Endothelial cell of umbilical vein (primary cell): ENCODE measurements around the gene PAK4. TPM values are rescaled to one million over a fixed set of nuclear protein-coding genes. Genes with fewer than 3 reads are reported as not detected.

Source experiments
- BruUV-seq: library from RNA; stranded (reverse); fragments of 400-500 nt; replicated peaks from 2 replicates; lab custom pipeline; 2021; lab: Mats Ljungman, UMichigan
- CTCF ChIA-PET: fragments of 300-600, 350-600 bp; sonication (Branson Sonifier 250); formaldehyde crosslinking; loops from one replicate; lab custom pipeline; 2021; ENCODE audit warnings: antibody characterized with exemption, inconsistent platforms; lab: Charles Lee
- POLR2A ChIA-PET: fragments of 300-600, 350-600 bp; sonication (Branson Sonifier 250); formaldehyde crosslinking; loops from one replicate; lab custom pipeline; 2021; ENCODE audit warnings: antibody characterized with exemption, inconsistent platforms; lab: Charles Lee
- DNase-seq: peaks from one replicate; pipeline ENCODE4 v3.0.0-alpha.2; 2011; ENCODE audit warnings: low read depth, low spot score
- FAIRE-seq: peaks from 2 replicates; lab custom pipeline; 2011; peaks lifted over from hg19 to GRCh38; lab: Jason Lieb, UNC
- H2AFZ ChIP-seq: 2 replicates; pipeline ENCODE4 v1.6.0; 2012; ENCODE audit warnings: low read depth, low read length, control low read depth, inconsistent platforms
- H3K27ac ChIP-seq: 2 replicates; pipeline ENCODE4 v1.5.1; 2011; ENCODE audit warnings: low read depth, mild to moderate bottlenecking, control low read depth, low read length, moderate library complexity; ENCODE audit not compliant: insufficient read depth
- H3K27me3 ChIP-seq, 2 experiments: 2 replicates each; pipeline versions ENCODE4 v1.6.0 to v1.6.1; 2011; ENCODE audit warnings: low read length in 2 of 2, mixed read lengths in 1 of 2; ENCODE audit not compliant: control insufficient read depth in 2 of 2, insufficient read depth in 2 of 2
- H3K36me3 ChIP-seq, 2 experiments: 2 replicates in 1 of 2; 3 replicates in 1 of 2; pipeline ENCODE4 v1.5.1; 2011; ENCODE audit warnings: low read length in 2 of 2, mild to moderate bottlenecking in 1 of 2, moderate library complexity in 1 of 2; ENCODE audit not compliant: control insufficient read depth in 2 of 2, insufficient read depth in 2 of 2; ENCODE audit errors: extremely low read depth in 1 of 2
- H3K4me1 ChIP-seq: 3 replicates; pipeline ENCODE4 v1.5.1; 2011; ENCODE audit warnings: mild to moderate bottlenecking, low read length; ENCODE audit not compliant: control insufficient read depth, insufficient read depth; ENCODE audit errors: extremely low read depth
- H3K4me2 ChIP-seq: 2 replicates; pipeline ENCODE4 v1.6.1; 2011; ENCODE audit warnings: low read length, control low read depth, mixed read lengths; ENCODE audit not compliant: insufficient read depth
- H3K4me3 ChIP-seq, 3 experiments: fragments of 200-600 bp in 1 of 3; sonication (generic), shearing (Covaris generic) in 1 of 3; replicated peaks in 1 of 3; 2 replicates each; pipeline ENCODE4 v1.5.1; 2011 to 2016; ENCODE audit warnings: control low read depth in 3 of 3, low read length in 3 of 3, mild to moderate bottlenecking in 2 of 3, inconsistent platforms in 1 of 3, low read depth in 1 of 3, moderate library complexity in 1 of 3; ENCODE audit not compliant: insufficient read depth in 1 of 3
- H3K79me2 ChIP-seq: 2 replicates; pipeline ENCODE4 v1.6.0; 2012; ENCODE audit warnings: low read length, inconsistent platforms; ENCODE audit not compliant: control insufficient read depth, insufficient read depth
- H3K9ac ChIP-seq: replicated peaks from 2 replicates; pipeline ENCODE3; 2011; ENCODE audit warnings: low read length, control low read depth; ENCODE audit not compliant: insufficient read depth; ENCODE audit errors: extremely low read depth
- H3K9me1 ChIP-seq: replicated peaks from 3 replicates; pipeline ENCODE4 v1.6.0; 2011; ENCODE audit warnings: mild to moderate bottlenecking, low read length; ENCODE audit not compliant: control insufficient read depth, insufficient read depth; ENCODE audit errors: extremely low read depth
- H3K9me3 ChIP-seq: replicated peaks from 2 replicates; pipeline ENCODE4 v1.5.1; 2012; ENCODE audit warnings: low read length, inconsistent platforms; ENCODE audit not compliant: control insufficient read depth, insufficient read depth
- H4K20me1 ChIP-seq: replicated peaks from 2 replicates; pipeline ENCODE3; 2011; ENCODE audit warnings: mild to moderate bottlenecking, low read length; ENCODE audit not compliant: control insufficient read depth, insufficient read depth; ENCODE audit errors: extremely low read depth
- EZH2 ChIP-seq: IDR thresholded peaks from 2 replicates; pipeline ENCODE4 v1.6.1; 2012; ENCODE audit warnings: borderline replicate concordance, low read depth, mild to moderate bottlenecking, moderate library complexity, low read length, inconsistent platforms; ENCODE audit not compliant: severe bottlenecking
- FOS ChIP-seq: IDR thresholded peaks from 2 replicates; pipeline ENCODE4 v1.6.1; 2011; ENCODE audit warnings: mild to moderate bottlenecking, low read length, moderate library complexity, borderline replicate concordance; ENCODE audit not compliant: insufficient read depth
- GATA2 ChIP-seq: IDR thresholded peaks from 2 replicates; pipeline ENCODE4 v1.7.0; 2011; ENCODE audit warnings: low read depth, mild to moderate bottlenecking, moderate library complexity, mixed read lengths, low read length; ENCODE audit not compliant: insufficient read length, insufficient read depth
- JUN ChIP-seq: IDR thresholded peaks from 2 replicates; pipeline ENCODE4 v1.6.1; 2011; ENCODE audit warnings: borderline replicate concordance, low read depth; ENCODE audit not compliant: insufficient read length, insufficient read depth
- MYC ChIP-seq: IDR thresholded peaks from one replicate; pipeline ENCODE4 v1.6.1; 2011; ENCODE audit warnings: mild to moderate bottlenecking, low read depth, low read length
- POLR2A ChIP-seq: IDR thresholded peaks from 2 replicates; pipeline ENCODE4 v1.6.1; 2012; ENCODE audit warnings: low read depth, mild to moderate bottlenecking, control low read depth, low read length
- POLR2AphosphoS5 ChIP-seq: IDR thresholded peaks from 2 replicates; pipeline ENCODE4 v1.6.1; 2012; ENCODE audit warnings: low read depth, mild to moderate bottlenecking, control low read depth, low read length, moderate library complexity; ENCODE audit not compliant: insufficient read depth
- dilution Hi-C: fragments of 300-500 bp; cut with MboI; formaldehyde crosslinking; loops from one replicate; pipeline ENCODE4 v1.15.0; 2019; ENCODE audit warnings: low sequenced_read_pairs; ENCODE audit not compliant: extremely low pct_ligation_motif_present
- intact Hi-C: fragments of 100-400 bp; cut with micrococcal nuclease; formaldehyde crosslinking; loops from one replicate; pipeline ENCODE4 v1.10.0; 2022
- polyA plus RNA-seq, 4 experiments: library from polyadenylated mRNA; depleted of rRNA in 3 of 4; stranded (reverse) in 3 of 4; unstranded in 1 of 4; fragments of >200 nt; gene quantifications; 2 replicates each; pipeline versions ENCODE4 v1.2.1 to v1.2.3, GENCODE V29; 2011 to 2012; ENCODE audit warnings: missing spikeins in 1 of 4
- total RNA-seq: library from RNA; stranded (reverse); gene quantifications from 2 replicates; pipeline ENCODE4 v1.2.3, GENCODE V29; 2021
- TF ChIP-seq, protein P1 (sequence below): IDR thresholded peaks from 2 replicates; pipeline ENCODE4 v1.6.1; 2011; ENCODE audit not compliant: insufficient read depth, insufficient read length
- TF ChIP-seq, protein P2 (sequence below), 2 donors: IDR thresholded peaks; 1 replicate in 1 of 2; 2 replicates in 1 of 2; pipeline ENCODE4 v1.5.1; 2011; ENCODE audit warnings: low read length in 2 of 2, mild to moderate bottlenecking in 2 of 2, moderate library complexity in 2 of 2, control low read depth in 1 of 2, inconsistent platforms in 1 of 2, low read depth in 1 of 2; ENCODE audit not compliant: insufficient read depth in 1 of 2; ENCODE audit errors: extremely low read depth in 1 of 2

The PAK4 gene
- total and polyA plus RNA-seq, 2 donors (not counting 3 experiments of a cell fraction or from before 2014, with no cell fraction given), result 39.8 to 55.4 TPM

DNA sequence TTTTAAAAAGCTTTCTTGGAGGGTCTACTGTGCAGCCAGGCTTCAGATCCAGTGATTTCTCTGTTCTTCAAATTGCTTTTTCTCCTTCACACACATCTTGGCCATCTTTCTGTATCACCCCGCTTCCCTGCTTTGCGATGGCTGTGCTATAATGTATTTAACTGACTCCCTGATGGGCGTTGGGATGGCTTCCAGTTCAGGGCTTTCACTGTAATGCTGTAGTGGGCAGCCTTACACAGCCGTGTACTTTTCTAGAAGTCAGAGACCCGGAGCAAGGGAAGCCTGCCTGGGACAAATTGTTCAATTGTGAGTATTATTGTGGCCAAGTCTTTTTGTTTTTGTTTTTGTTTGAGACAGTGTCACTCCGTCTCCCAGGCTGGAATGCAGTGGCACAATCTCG lies 19.4 kb upstream of the PAK4 start:
- Histone ChIP-seq H3K9me1 (no peaks in the 10 kb centered on the region), H3K9me3 (no peaks in the 10 kb centered on the region), H3K27me3 (no peaks in the 10 kb centered on the region), H4K20me1 (no peaks in the 10 kb centered on the region), H2AFZ (no peak overlapping the region), H3K36me3 (no peaks in the 10 kb centered on the region), H3K4me3 (no peak overlapping the region), H3K79me2 (no peaks in the 10 kb centered on the region), H3K9ac (no peak overlapping the region), H3K4me1 (no peaks in the 10 kb centered on the region), H3K4me2 (no peak overlapping the region), H3K27ac (no peak overlapping the region)
- ChIA-PET CTCF (interaction anchor here (1.7 to 2.2 kb wide), 2 partner anchors 16 to 55 kb away, joined by 5 to 9 read pairs; no protein-coding TSS in a partner anchor), POLR2A (no interaction called here)
- dilution Hi-C loops (no loop called here), intact Hi-C loops (no loop called here)
- no TSS peak for BruUV-seq
- DNase-seq (no peak), FAIRE-seq (no peak)
- TF ChIP-seq FOS, result no peak
- TF ChIP-seq, protein P1, sequence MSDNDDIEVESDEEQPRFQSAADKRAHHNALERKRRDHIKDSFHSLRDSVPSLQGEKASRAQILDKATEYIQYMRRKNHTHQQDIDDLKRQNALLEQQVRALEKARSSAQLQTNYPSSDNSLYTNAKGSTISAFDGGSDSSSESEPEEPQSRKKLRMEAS, result no peak
- TF ChIP-seq, protein P2, sequence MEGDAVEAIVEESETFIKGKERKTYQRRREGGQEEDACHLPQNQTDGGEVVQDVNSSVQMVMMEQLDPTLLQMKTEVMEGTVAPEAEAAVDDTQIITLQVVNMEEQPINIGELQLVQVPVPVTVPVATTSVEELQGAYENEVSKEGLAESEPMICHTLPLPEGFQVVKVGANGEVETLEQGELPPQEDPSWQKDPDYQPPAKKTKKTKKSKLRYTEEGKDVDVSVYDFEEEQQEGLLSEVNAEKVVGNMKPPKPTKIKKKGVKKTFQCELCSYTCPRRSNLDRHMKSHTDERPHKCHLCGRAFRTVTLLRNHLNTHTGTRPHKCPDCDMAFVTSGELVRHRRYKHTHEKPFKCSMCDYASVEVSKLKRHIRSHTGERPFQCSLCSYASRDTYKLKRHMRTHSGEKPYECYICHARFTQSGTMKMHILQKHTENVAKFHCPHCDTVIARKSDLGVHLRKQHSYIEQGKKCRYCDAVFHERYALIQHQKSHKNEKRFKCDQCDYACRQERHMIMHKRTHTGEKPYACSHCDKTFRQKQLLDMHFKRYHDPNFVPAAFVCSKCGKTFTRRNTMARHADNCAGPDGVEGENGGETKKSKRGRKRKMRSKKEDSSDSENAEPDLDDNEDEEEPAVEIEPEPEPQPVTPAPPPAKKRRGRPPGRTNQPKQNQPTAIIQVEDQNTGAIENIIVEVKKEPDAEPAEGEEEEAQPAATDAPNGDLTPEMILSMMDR (IDR thresholded peaks at IDR 0.05; ENCODE audit: extremely low read depth in 1 of 2, insufficient read depth in 1 of 2, low read depth in 1 of 2, low read length in 2 of 2), result no peak
- TF ChIP-seq GATA2, result no peak
- TF ChIP-seq POLR2AphosphoS5, result no peak
- no peak for TF ChIP-seq EZH2
- TF ChIP-seq JUN, result no peak
- TF ChIP-seq MYC, result no peak
- no peak for TF ChIP-seq POLR2A
